Measurements from ENCODE around the gene LAMA2. TPM values are rescaled to one million over a fixed set of nuclear protein-coding genes. Genes with fewer than 3 reads are reported as not detected.
"Not testable (repeated sequence)": the region's sequence is repeated elsewhere in the genome, so short reads cannot be mapped to it uniquely, and the experiment has no call there.

LAMA2 gene
- total RNA-seq, 1 donor from 2014 or later = 138 TPM

DNA sequence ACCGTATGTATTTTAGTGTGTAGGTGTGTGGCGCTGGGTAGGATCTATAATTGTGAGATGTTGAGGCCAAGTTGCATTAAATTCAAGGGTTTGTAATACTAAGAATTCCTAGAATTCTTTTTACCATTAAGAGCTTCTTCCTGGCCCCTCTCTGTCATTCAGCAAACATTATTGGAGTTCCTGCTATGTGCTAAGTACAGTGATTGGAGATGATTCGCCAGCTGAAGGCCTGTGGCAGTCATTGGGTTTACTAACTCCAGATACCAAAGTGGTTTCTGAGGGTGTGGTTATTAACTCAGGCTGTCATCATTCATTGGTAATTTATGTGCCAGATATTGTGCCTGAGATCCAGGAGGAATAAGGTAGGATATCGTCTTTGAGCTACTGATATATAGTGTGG lies 167.1 kb downstream of the LAMA2 start:
- no peak for ATAC-seq
- no peak for DNase-seq
- intact Hi-C loops (cut with micrococcal nuclease) = no loop called here

DNA sequence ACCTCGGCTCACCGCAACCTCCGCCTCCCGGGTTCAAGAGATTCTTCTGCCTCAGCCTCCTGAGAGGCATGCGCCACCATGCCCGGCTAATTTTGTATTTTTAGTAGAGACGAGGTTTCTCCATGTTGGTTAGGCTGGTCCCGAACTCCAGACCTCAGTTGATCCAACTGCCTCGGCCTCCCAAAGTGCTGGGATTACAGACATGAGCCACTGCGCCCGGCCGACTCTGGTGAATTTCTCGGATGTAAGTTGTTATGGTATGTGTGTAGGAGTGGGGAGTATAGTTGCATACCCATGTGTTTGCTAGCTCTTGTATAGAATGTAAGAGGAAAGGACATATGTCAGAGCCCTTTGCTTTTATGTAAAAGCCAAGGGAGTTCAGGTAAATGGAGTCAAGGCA lies 170.2 kb downstream of the LAMA2 start:
- peak; percentile 15 for DNase-seq

DNA sequence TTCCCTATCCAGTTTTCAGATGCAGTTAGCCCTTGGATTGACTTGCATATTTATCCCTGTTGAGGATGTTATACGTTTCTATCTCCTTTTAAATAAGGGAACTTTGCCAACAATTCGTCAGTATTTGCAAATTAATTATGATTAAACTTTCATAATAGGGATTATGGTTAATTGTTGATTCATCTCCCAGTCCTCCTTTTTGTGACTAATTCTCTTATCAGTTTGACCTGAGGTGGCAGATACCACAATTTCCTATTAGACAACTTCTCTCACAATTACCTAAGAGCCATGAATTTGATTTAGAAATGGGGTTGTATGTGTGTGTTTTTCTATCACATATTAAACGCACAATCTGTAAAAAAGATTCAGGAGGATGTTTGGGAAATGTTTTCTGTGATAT lies 172.9 kb downstream of the LAMA2 start:
- intact Hi-C loops (cut with micrococcal nuclease) = no loop called here
- no peak for ATAC-seq

More for the DNA sequence above, 170.2 kb downstream of the LAMA2 start:
- intact Hi-C loops (cut with micrococcal nuclease); ATAC-seq: not testable (repeated sequence)

DNA sequence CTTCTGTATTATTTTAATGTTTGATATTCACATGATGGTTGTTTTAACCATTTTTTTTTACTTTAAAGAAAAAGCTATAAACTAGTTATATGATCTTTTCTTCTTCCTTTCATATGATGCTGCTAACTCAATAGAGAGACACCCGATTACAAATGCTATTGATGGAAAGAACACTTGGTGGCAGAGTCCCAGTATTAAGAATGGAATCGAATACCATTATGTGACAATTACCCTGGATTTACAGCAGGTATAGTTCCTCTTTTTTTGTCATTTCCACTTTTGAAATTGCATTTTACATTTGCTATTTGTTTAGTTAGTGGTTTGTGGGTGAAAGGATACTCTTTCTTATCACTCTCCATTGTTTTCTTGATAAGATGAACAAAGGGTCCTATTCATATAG lies 176.7 kb downstream of the LAMA2 start:
- DNase-seq (no peak), ATAC-seq (no peak)
- intact Hi-C loops (cut with micrococcal nuclease) = no loop called here

More for the DNA sequence above, 172.9 kb downstream of the LAMA2 start:
- DNase-seq = no peak

DNA sequence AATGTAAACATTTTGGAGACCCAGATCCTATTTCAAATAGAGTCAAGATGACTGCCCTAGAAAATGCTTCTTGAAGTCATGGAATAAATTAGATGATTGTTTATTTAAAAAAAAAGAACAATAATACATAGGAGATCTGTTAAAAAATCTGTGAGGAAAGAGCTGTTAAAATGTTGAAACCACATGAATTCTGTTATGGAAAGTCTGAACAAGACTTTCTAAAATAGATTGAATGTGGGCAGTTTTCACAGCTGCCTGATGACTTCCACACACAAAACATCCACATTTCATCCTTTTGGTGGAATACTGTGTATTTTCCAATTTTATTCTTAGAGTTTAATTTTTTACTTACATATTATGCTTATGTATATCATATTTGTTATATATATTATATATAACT lies 186.1 kb downstream of the LAMA2 start:
- intact Hi-C loops (cut with micrococcal nuclease) = no loop called here
- DNase-seq = no peak
- no peak for ATAC-seq

DNA sequence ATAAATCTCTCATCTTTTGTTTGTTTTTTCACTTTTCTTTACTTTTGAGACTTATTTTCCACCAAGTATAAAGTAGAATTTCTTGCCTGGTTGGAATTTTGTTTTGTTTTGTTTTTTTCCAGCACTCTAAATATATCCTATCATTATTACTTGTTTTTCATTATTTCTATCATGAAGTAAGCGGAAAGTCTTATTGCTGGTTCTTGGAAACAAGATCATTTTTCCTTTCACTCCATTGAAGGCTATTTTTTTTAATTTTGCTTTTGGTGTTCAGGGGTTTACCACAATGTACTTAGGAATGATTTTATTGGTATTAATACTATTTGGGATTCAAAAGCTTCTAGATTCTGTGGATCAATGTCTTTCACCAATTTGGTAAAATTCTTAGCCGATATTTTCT lies 190.1 kb downstream of the LAMA2 start:
- intact Hi-C loops (cut with micrococcal nuclease) = no loop called here
- no peak for DNase-seq
- no peak for ATAC-seq

DNA sequence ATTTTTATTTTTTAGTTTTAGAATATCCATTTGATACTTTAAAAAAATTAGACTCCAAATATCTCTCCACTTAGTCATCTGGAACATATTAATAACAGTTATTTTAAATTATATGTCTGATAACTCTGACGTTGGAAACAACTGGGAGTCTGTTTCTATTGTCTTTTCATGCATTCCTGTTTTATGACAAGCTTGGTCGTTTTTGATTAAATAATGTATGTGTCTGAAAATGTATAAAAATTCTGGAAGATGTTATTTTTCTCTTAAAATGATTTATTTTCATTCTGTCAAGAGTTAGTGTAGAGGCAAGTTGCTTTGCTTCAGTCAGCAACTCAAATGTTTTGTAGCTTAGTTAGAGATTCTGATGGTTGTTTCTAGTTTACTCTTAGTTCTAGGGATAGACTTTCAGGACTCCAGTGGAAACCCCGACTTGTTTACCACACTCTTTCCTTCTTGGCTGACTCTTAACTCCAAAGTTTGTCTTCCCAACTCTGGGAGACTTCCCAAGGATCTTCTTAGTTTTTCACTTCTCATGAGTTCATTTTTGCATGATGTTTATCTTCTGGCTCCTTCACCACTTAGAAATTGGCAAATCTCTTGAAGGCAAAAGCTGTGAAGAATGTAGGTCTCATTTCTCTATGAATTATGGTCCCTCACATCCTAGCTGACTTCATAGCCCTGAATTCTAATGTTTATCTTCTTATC lies 190.9 kb downstream of the LAMA2 start:
- no peak for DNase-seq
- peak; percentile 37 for ATAC-seq
- intact Hi-C loops (cut with micrococcal nuclease) = no loop called here

DNA sequence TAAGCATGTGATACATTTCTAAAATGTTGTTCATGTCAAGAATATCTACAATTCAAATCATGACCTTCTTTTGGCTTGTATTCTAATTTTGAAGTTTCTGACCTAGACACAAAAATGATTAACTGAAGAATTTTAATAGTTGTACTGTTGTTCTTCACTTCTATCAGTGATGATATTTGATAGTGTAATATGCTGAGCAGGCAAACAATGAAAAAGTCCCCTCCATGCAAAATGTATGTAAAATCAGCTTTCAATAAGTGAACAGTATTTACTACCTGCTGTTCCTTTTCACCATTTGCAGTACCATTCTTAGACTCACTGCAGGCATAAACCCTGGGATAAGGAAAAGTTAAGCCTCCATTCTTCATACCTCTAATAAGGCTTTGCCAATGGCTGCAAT lies 201.5 kb downstream of the LAMA2 start:
- intact Hi-C loops (cut with micrococcal nuclease) = no loop called here
- DNase-seq = no peak
- ATAC-seq = no peak

GRCh38 chr6:129088481-129088880 lies 205.5 kb downstream of the LAMA2 start:
- DNase-seq; intact Hi-C loops (cut with micrococcal nuclease); ATAC-seq: not testable (repeated sequence)

- DNase-seq (no peak), ATAC-seq (no peak)
- intact Hi-C loops (cut with micrococcal nuclease) = no loop called here
Observed at GRCh38 chr6:129089357-129089756, 206.4 kb downstream of the LAMA2 start.

- ATAC-seq = peak; percentile 14
Observed at GRCh38 chr6:129094147-129094546, 211.2 kb downstream of the LAMA2 start.

GRCh38 chr6:129096651-129097290 lies 213.8 kb downstream of the LAMA2 start:
- ATAC-seq = peak; percentile 86
- DNase-seq = no peak
- intact Hi-C loops (cut with micrococcal nuclease) = no loop called here

More at GRCh38 chr6:129094147-129094546, 211.2 kb downstream of the LAMA2 start:
- intact Hi-C loops (cut with micrococcal nuclease) = no loop called here
- no peak for DNase-seq

GRCh38 chr6:129098061-129098553 lies 215.2 kb downstream of the LAMA2 start:
- no peak for DNase-seq
- intact Hi-C loops (cut with micrococcal nuclease) = no loop called here
- ATAC-seq = no peak

DNA sequence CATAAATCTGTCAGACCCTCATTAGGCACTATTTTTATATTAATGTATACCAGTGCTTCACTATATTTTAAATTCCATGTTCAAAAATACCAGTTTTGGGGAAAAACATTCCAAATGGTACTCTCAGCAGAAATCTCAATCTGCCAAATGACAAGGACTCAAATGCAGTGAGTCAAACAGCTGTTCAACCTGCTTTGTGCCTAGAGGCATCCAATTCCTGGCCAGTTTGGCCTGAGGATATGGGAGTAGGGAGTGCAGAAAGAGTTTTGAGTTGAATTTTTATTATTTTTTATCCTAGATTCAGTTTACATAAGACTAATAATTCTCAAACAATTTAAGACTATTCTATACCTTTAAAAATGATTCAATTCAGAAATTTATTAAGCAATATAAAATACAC lies 216.8 kb downstream of the LAMA2 start:
- intact Hi-C loops (cut with micrococcal nuclease) = no loop called here

GRCh38 chr6:129100164-129100563 lies 217.2 kb downstream of the LAMA2 start:
- no peak for DNase-seq
- intact Hi-C loops (cut with micrococcal nuclease) = no loop called here
- no peak for ATAC-seq

More for the DNA sequence above, 216.8 kb downstream of the LAMA2 start:
- no peak for ATAC-seq
- no peak for DNase-seq

GRCh38 chr6:129102741-129103140 lies 219.8 kb downstream of the LAMA2 start:
- ATAC-seq = peak; percentile 85
- peak; percentile 55 for DNase-seq
- intact Hi-C loops (cut with micrococcal nuclease) = no loop called here

DNA sequence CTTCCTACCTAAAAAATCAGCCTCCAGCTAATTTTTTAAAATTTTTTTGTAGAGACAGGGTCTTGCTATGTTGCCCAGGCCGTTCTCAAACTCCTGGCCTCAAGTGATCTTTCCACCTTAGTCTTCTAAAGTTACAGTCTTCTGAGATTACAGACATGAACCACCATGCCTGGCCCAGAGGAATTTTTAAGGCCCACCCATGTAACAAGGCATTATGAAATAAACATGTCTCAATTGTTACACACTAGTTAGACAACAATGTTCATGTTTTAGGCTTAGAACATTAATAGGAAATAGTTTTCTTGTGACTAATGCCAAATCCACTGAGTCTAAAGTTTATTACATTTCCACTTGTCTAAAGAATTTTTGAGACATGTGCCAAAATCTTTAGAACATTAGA lies 221.2 kb downstream of the LAMA2 start:
- intact Hi-C loops (cut with micrococcal nuclease) = no loop called here
- DNase-seq = no peak
- ATAC-seq = peak; percentile 67

- ATAC-seq (peak; percentile 62), DNase-seq (no peak)
- intact Hi-C loops (cut with micrococcal nuclease) = no loop called here
Observed at GRCh38 chr6:129104560-129104959, 221.6 kb downstream of the LAMA2 start.

DNA sequence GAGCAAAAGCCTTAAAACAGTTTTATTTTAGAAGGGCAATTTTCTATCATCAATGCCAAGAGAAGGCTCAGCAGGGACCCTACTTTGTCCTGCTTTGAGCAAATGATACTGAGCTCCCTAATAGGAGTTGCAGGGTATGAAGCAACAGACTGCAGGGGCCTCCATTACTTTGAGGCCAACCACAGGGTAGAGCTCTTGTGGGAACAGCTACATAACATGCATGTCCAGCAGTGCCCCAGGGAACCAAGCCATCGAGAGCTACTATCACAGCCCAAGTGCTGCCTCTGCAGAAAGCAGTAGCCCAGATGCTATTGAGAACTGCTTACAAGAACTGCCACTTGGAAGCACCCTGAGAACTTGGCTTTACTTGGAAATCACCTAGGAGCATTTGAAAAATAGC lies 222.1 kb downstream of the LAMA2 start:
- DNase-seq = peak; percentile 51
- intact Hi-C loops (cut with micrococcal nuclease) = no loop called here
- peak; percentile 58 for ATAC-seq

- DNase-seq (no peak), ATAC-seq (no peak)
- intact Hi-C loops (cut with micrococcal nuclease) = no loop called here
Observed at GRCh38 chr6:129105793-129106192, 222.9 kb downstream of the LAMA2 start.

DNA sequence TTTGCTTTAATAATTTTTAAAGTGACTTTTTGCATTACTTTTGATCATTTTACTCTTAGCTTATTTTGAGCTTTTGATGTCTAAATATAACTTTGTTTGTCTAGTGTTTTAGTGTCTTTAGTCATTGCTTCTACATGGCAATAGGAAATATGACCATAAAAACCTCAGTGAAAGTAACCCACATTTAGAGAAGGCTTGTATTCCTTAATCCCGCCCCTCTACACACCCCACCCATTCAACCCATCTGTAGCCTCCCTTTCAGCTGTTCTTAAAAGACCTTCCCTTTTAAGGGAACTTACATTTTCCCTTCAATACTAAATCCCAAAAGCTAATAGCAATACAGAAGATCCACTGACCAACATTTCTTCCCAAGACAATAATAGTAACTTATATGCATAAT lies 225.4 kb downstream of the LAMA2 start:
- no peak for DNase-seq
- intact Hi-C loops (cut with micrococcal nuclease) = no loop called here
- no peak for ATAC-seq
